OCI-M2 (cell line): ENCODE measurements around the gene GFER.

Source experiments
- DNase-seq: peaks from one replicate; lab custom pipeline; 2025; ENCODE audit not compliant: unreplicated experiment; lab: John Stamatoyannopoulos, UW

The GFER gene

GRCh38 chr16:1990351-1991134, 6.5 kb downstream of the GFER start:
- DNase-seq = no peak

- no peak for DNase-seq
Measured at GRCh38 chr16:1991135-1991551, 7.2 kb downstream of the GFER start.

- DNase-seq = no peak
Measured at GRCh38 chr16:1991588-1991947, 7.6 kb downstream of the GFER start.

GRCh38 chr16:1991948-1992703, 8.1 kb downstream of the GFER start:
- no peak for DNase-seq

GRCh38 chr16:1992704-1993317, 8.8 kb downstream of the GFER start:
- DNase-seq = no peak

GRCh38 chr16:1993731-1994131, 9.7 kb downstream of the GFER start:
- DNase-seq = no peak

GRCh38 chr16:1997494-1998359, 13.7 kb downstream of the GFER start:
- no peak for DNase-seq

GRCh38 chr16:1998360-1998835, 14.4 kb downstream of the GFER start:
- DNase-seq = no peak

- DNase-seq = no peak
Measured at GRCh38 chr16:1998852-1999801, 15.1 kb downstream of the GFER start.

GRCh38 chr16:1999866-2000514, 16.0 kb downstream of the GFER start:
- no peak for DNase-seq

- no peak for DNase-seq
Measured at GRCh38 chr16:2001035-2001434, 17.0 kb downstream of the GFER start.

- no peak for DNase-seq
Measured at GRCh38 chr16:2001456-2002355, 17.7 kb downstream of the GFER start.

- DNase-seq = no peak
Measured at GRCh38 chr16:2002406-2003230, 18.6 kb downstream of the GFER start.

GRCh38 chr16:2003231-2003826, 19.3 kb downstream of the GFER start:
- DNase-seq = no peak

- no peak for DNase-seq
Measured at GRCh38 chr16:2003827-2004641, 20.0 kb downstream of the GFER start.

GRCh38 chr16:2004795-2005517, 21.0 kb downstream of the GFER start:
- no peak for DNase-seq
